ENCODE results near the gene ADGRV1.

ADGRV1 gene

DNA sequence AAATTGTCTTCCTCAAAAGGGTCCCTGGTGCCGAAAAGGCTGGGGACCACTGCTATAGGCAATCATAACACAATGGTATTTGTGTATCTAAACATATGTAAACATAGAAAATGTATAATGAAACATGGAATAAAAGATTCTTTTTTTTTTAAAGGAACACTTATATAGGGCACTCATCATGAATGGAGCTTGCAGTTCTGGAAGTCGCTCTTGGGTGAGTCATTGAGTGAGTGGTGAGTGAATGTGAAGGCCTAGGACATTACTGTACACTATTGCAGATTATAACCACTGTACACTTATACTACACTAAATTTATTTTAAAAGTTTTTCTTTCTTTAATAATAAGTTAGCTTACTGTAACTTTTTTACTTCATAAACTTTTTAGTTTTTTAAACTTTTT, 648.1 kb downstream of the ADGRV1 start:
- DNase-seq (ENCODE audit: low spot score), result no peak

DNA sequence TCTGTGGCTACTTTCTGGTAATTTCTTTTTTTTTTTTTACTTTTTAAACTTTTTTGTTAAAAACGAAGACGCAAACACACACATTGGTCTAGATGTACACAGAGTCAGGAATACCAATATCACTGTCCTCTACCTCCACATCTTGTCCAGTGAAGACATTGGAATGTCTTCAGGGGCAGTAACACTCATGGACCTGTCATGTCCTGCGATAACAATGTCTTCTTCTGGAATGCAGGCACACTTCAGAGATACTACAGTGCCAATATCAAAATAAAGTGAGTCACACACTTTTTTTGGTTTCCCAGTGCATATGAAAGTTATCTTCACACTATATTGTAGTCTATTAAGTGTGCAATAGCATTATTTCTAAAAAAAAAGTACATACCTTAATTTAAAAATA, 648.7 kb downstream of the ADGRV1 start:
- DNase-seq (ENCODE audit: low spot score), result no peak

DNA sequence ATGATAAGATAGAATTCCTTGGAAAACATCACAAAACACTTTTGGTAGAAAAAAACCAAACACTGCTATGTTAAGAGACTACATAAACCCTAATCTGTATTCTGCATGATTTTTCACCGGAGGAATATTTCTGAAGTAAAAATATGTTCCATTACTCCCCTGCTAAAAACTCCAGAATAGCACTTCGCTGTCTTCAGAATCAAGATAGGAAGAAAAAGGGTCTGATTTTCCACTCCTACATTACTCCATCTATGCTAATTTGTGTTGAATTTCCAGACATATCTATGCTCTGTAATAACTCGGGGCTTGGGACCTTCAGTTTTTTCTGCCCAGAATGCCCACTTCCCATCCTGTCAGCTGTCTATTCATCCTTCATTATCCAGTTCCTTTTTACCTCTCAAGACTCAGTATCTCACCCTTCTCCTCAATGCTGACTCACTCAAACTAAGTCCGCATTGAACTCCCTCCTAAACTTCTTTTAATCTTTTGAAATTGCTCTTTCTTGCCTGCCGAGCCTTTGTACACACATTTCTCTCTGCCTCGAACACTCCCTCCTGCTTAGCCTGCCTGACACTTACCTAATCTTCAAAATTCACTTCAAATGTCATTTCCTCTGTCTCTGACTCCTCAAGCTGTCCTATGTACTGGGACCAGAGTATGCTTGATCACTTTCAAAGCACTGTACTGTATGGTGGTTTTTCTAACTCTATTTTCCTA, 653.6 kb downstream of the ADGRV1 start:
- DNase-seq (ENCODE audit: low spot score), result no peak

DNA sequence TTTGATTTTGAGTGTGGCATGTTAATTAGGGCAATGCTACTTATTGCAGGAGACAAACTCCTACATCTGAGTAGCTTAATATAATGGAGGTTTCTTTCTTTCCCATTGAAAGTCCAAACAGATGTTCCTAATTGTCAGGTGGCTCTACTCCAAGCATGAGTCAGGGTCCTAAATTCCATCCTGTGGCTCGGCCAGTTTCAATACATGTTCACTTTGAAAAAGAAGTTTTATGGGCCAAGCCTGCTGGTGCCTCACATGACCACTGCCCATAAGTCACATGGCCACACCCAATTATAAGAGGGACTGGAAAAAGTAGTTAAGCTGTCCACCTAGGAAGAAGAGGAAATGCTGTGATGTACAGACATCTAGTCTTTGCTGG, 654.1 kb downstream of the ADGRV1 start:
- DNase-seq (ENCODE audit: low spot score), result peak; percentile 66
